MCF 10A (cell line): ENCODE results near the gene HOXC12. TPM values are rescaled to one million over a fixed set of nuclear protein-coding genes. Genes with fewer than 3 reads are reported as not detected.

Experiments used
- BruUV-seq: library from RNA; stranded (reverse); fragments of 400-500 nt; replicated peaks from 2 replicates; lab custom pipeline; 2021; lab: Mats Ljungman, UMichigan
- CTCF ChIA-PET: fragments of 300-600 bp; sonication (Branson Sonifier 250); formaldehyde crosslinking; extraction: SDS; loops from one replicate; lab custom pipeline; 2021; ENCODE audit warnings: antibody characterized with exemption, inconsistent platforms; lab: Yijun Ruan, JAX
- POLR2A ChIA-PET: fragments of 300-600, 350-650 bp; sonication (Branson Sonifier 250); formaldehyde crosslinking; extraction: SDS; loops from one replicate; lab custom pipeline; 2020; ENCODE audit warnings: antibody characterized with exemption, inconsistent platforms; lab: Yijun Ruan, JAX
- DNase-seq: peaks from one replicate; pipeline ENCODE4 v3.0.0-alpha.2; 2018; ENCODE audit not compliant: unreplicated experiment
- H3K27ac Mint-ChIP-seq: one replicate; pipeline ENCODE4 v1.8.0; 2022; ENCODE audit warnings: mild to moderate bottlenecking, low read depth, mixed read lengths; ENCODE audit not compliant: unreplicated experiment
- H3K27me3 Mint-ChIP-seq: one replicate; pipeline ENCODE4 v1.8.0; 2022; ENCODE audit warnings: mixed read lengths; ENCODE audit not compliant: insufficient read depth, unreplicated experiment
- H3K36me3 Mint-ChIP-seq: one replicate; pipeline ENCODE4 v1.8.0; 2022; ENCODE audit warnings: mild to moderate bottlenecking, moderate library complexity, mixed read lengths; ENCODE audit not compliant: insufficient read depth, unreplicated experiment
- H3K4me1 Mint-ChIP-seq: one replicate; pipeline ENCODE4 v1.8.0; 2022; ENCODE audit warnings: mixed read lengths; ENCODE audit not compliant: insufficient read depth, unreplicated experiment
- H3K4me3 Mint-ChIP-seq: one replicate; pipeline ENCODE4 v1.8.0; 2022; ENCODE audit warnings: mild to moderate bottlenecking, moderate library complexity, mixed read lengths; ENCODE audit not compliant: unreplicated experiment
- H3K9me3 Mint-ChIP-seq: one replicate; pipeline ENCODE4 v1.8.0; 2022; ENCODE audit warnings: mixed read lengths; ENCODE audit not compliant: unreplicated experiment
- CTCF ChIP-seq: fragments of 200-600 bp; IDR thresholded peaks from one replicate; pipeline ENCODE4 v1.8.0; 2022; ENCODE audit warnings: antibody characterized with exemption, mild to moderate bottlenecking; ENCODE audit not compliant: unreplicated experiment
- intact Hi-C: fragments of 100-400 bp; cut with micrococcal nuclease; formaldehyde crosslinking; loops from 2 replicates; pipeline ENCODE4 v1.14.1; 2022
- total RNA-seq: library from RNA; stranded (reverse); gene quantifications from 2 replicates; pipeline ENCODE4 v1.2.3, GENCODE V29; 2022

The HOXC12 gene
- total RNA-seq, 1 experiment from 2014 or later = not detected

DNA sequence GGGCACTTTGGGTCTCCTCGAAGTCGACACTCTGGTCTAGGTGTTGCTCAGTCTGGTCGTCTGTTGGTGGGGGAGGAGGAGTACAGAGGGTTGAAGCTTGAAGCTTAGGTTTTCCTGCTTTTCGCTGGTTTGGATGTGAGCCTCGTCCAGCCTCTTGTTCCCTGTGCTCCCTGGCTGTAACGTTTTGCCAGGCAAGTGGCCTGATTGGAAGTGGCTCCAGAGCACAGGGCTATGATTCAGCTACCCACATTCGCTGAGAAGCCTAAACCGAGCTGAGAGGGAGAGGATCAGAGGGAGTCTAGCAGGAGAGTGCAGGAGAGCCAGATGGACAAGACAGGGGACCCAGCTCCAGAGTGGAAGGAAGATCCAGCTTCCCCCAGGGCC is 36.4 kb downstream of the HOXC12 start:
- ChIA-PET POLR2A (interaction anchor here (0.7 to 2.7 kb wide), 3 partner anchors 8 to 221 kb away, joined by 3 to 12 read pairs (median 4); partner anchors contain the start of gene HOXC9), CTCF (interaction anchor here (0.5 to 3.1 kb wide), 13 partner anchors 51 to 289 kb away, joined by 3 to 16 read pairs (median 6); no protein-coding TSS in a partner anchor)
- no TSS peak for BruUV-seq
- Mint-ChIP-seq H3K27ac (no peak overlapping the region), H3K36me3 (no peaks in the 10 kb centered on the region), H3K4me3 (no peak overlapping the region), H3K4me1 (peaks cover 24% of the 10 kb centered on the region), H3K9me3 (no peaks in the 10 kb centered on the region), H3K27me3 (peaks cover 7% of the 10 kb centered on the region)
- no peak for DNase-seq
- no peak for TF ChIP-seq CTCF
- intact Hi-C loops = no loop called here

GRCh38 chr12:53992377-53992889 is 37.7 kb downstream of the HOXC12 start:
- no TSS peak for BruUV-seq
- Mint-ChIP-seq H3K27ac (no peak overlapping the region), H3K4me1 (peaks cover 24% of the 10 kb centered on the region), H3K27me3 (peaks cover 7% of the 10 kb centered on the region), H3K36me3 (no peaks in the 10 kb centered on the region), H3K4me3 (no peak overlapping the region), H3K9me3 (no peaks in the 10 kb centered on the region)
- DNase-seq = no peak
- intact Hi-C loops = no loop called here
- no peak for TF ChIP-seq CTCF
- POLR2A ChIA-PET = interaction anchor here (1.0 to 2.7 kb wide), 2 partner anchors 7 to 25 kb away, joined by 3 to 12 read pairs; partner anchors contain the start of gene HOXC9
- CTCF ChIA-PET = interaction anchor here (0.6 to 3.1 kb wide), 5 partner anchors 40 to 246 kb away, joined by 3 to 16 read pairs (median 4); partner anchors contain the start of gene HOXC5

GRCh38 chr12:53993162-53994008 is 38.7 kb downstream of the HOXC12 start:
- TF ChIP-seq CTCF = no peak
- BruUV-seq = no TSS peak
- no peak overlapping the region for H3K4me3 Mint-ChIP-seq
- peaks cover 21% of the 10 kb centered on the region for H3K4me1 Mint-ChIP-seq
- intact Hi-C loops = no loop called here
- DNase-seq = no peak
- H3K27ac Mint-ChIP-seq = no peak overlapping the region
- peaks cover 7% of the 10 kb centered on the region for H3K27me3 Mint-ChIP-seq
- H3K9me3 Mint-ChIP-seq = no peaks in the 10 kb centered on the region
- CTCF ChIA-PET = interaction anchor here (1.1 kb wide), 1 partner anchor 209 kb away, joined by 3 read pairs; no protein-coding TSS in a partner anchor
- H3K36me3 Mint-ChIP-seq = no peaks in the 10 kb centered on the region
- POLR2A ChIA-PET = interaction anchor here (0.6 kb wide), 1 partner anchor 20 kb away, joined by 3 read pairs; no protein-coding TSS in a partner anchor

DNA sequence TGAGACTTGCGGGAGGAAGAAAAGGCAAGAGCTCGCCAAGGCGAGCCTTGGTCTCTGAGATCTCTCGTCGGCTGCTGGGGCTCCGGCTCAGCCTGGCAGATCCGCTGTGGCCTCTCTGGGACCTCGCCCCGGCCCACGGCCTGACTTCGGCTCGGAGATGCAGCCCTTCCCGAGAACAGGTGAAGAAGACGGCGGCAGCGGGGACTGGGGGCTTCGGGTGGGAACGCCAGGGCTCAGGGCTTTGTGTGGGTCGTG is 39.2 kb downstream of the HOXC12 start:
- no TSS peak for BruUV-seq
- DNase-seq = no peak

More for the DNA sequence above, 39.2 kb downstream of the HOXC12 start:
- POLR2A ChIA-PET = no interaction called here
- H3K4me1 Mint-ChIP-seq = peaks cover 15% of the 10 kb centered on the region
- no peak overlapping the region for H3K27ac Mint-ChIP-seq
- no peak overlapping the region for H3K4me3 Mint-ChIP-seq
- H3K9me3 Mint-ChIP-seq = no peaks in the 10 kb centered on the region
- no peaks in the 10 kb centered on the region for H3K36me3 Mint-ChIP-seq
- TF ChIP-seq CTCF = no peak
- CTCF ChIA-PET = no interaction called here
- intact Hi-C loops = no loop called here
- H3K27me3 Mint-ChIP-seq = peaks cover 7% of the 10 kb centered on the region
